Measurements from ENCODE around the gene RTCA.
"Not testable (repeated sequence)": the region's sequence is repeated elsewhere in the genome, so short reads cannot be mapped to it uniquely, and the experiment has no call there.

Gene RTCA

DNA sequence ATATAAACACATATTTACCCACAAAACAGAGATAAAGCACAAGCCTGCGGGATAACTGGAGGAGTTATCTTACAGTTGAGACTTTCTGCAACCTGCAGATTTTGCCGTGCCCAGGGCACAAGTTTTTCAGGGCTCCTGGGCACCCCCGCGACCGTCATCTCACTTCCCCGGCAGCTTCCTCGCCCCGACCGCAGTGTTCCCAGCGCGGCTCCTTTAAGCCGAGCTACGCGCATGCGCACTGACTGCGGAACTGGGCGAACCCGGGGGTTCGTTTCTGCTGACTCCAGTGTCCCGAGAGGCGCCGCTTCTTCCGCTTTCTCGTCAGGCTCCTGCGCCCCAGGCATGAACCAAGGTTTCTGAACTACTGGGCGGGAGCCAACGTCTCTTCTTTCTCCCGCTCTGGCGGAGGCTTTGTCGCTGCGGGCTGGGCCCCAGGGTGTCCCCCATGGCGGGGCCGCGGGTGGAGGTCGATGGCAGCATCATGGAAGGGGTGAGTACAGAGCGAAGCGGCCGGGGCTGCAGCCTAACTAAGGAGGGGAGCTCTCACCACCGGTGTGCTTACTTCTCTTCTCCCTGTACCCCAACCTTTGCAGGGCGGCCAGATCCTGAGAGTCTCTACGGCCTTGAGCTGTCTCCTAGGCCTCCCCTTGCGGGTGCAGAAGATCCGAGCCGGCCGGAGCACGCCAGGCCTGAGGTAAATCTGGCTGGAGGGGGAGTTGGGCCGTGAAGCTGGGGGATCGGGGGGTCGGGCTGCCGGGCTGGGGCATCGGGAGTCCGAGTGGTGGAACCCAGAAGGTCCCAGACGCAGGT lies at the start of gene RTCA:
RTCA (plus strand) TSS at position 286 of the 810 bp plus-strand sequence; CDS start at position 446, 160 bp downstream.
- DNase-seq (ENCODE audit: low spot score): peak; percentile 95

DNA sequence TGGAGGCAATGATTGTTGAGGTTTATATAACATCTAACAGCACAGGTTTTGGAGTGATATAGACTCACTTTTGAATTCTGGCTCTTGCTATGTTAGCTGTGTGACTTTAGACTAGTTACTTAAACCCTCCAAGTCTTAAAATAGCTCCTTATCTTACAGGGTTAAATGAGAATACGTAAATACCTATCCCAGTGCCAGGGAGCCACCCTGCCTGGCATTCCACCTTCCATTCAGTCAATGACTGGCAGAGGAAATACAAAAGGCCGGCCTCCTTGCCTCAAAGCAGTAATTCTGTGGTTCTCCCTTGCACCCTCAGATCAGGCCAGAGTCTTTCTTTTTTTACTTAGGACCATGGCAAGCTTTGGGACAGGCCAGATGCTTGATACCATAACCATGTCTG lies 48.2 kb upstream of the RTCA start:
- DNase-seq (ENCODE audit: low spot score): no peak

GRCh38 chr1:100219457-100219856 lies 46.6 kb upstream of the RTCA start:
- DNase-seq (ENCODE audit: low spot score): no peak

DNA sequence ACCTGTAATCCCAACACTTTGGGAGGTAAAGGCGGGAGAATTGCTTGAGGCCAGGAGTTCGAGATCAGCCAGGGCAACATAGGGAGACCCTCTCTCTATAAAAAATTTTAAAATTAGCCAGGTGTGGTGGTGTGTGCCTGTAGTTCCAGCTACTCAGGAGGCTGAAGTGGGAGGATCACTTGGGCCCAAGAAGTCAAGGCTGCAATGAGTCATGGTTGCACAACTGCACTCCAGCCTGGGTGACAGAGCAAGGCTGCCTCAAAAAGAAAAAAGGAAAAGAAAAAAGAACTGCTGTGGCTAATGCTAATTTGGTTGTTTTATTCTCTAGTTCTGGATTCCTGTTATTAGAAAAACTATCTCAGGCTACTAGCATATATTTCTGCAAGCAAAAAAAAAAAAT lies 46.1 kb upstream of the RTCA start:
- DNase-seq (ENCODE audit: low spot score): no peak

DNA sequence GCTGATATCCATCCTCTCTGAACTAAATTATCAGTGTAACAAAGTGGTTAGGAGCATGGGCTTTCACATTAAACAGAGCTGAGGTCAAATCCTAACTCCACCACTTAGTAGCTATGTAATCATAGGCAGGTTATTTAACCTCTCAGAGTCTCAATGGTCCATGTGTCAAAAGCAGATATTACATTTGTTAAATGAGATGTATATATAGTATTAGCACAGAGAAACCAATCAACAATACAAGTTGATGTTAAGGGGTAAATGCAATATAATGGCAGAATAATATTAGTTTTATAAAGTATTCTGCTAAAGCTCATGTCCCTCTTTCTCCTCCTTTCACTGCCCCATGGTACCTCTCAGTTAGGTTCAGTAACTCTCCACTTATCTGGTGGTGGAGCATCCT lies 43.6 kb upstream of the RTCA start:
- DNase-seq (ENCODE audit: low spot score): no peak

GRCh38 chr1:100229681-100230443 lies 36.2 kb upstream of the RTCA start:
- no peak for DNase-seq (ENCODE audit: low spot score)

- DNase-seq (ENCODE audit: low spot score): no peak
Measured at GRCh38 chr1:100230765-100231164, 35.3 kb upstream of the RTCA start.

GRCh38 chr1:100231721-100232120 lies 34.3 kb upstream of the RTCA start:
- DNase-seq (ENCODE audit: low spot score): no peak

DNA sequence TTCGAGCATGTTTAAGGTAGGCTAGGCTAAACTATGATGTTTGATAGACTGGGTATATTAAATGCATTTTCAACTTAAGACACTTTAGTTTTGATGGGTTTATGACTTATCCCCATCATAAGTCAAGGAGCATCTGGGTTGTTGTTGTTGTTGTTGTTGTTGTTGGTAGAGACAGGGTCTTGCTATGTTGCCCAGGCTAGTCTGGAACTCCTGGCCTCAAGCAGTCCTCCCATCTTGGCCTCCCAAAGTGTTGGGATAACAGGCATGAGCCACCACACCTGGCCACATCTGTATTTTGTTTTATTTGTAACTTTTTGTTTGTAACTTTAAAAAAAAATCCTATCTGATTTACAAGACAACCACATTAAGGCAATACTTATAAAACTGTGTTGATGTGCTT lies 33.9 kb upstream of the RTCA start:
- no peak for DNase-seq (ENCODE audit: low spot score)

DNA sequence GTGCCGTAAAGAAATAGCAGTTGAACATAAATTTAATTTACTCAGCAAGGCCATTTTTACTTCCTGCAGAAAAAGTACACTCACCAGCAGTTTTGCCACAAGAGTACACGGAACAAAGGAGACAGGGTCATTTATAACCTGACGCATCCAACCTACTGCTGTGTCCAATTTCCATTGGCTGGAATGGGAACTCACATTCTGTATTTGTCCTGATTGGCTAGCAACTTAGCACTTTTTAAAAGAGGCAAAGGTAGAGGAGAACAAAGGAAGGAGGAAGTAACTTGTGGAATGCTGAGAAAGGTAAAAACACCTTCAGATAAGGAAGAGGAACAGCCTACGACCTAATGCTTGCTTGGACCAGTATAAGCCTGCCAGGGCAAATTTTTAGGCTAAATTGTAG lies 32.5 kb upstream of the RTCA start:
- DNase-seq (ENCODE audit: low spot score): not testable (repeated sequence)

DNA sequence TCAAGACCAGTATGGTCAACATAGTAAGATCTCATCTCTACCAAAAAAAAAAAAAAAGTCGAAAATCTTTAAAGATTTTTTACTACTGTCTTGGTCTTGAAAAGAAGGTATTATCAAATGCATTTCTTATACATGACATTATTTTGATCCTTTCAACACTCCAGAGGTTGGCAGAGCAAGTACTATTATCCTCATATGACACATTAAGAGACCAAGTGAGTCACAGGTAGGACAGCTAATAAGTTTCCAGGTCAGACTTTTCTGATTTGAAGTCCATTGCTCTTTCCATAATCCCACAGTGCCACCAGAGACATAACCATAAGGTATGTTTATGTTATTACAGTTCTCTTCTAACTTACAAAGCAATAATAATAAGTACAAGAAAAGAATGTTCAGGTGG lies 31.6 kb upstream of the RTCA start:
- no peak for DNase-seq (ENCODE audit: low spot score)

- no peak for DNase-seq (ENCODE audit: low spot score)
Measured at GRCh38 chr1:100237091-100237490, 28.9 kb upstream of the RTCA start.

GRCh38 chr1:100239961-100240360 lies 26.1 kb upstream of the RTCA start:
- DNase-seq (ENCODE audit: low spot score): no peak

GRCh38 chr1:100240631-100241030 lies 25.4 kb upstream of the RTCA start:
- DNase-seq (ENCODE audit: low spot score): no peak

GRCh38 chr1:100246738-100247137 lies 19.3 kb upstream of the RTCA start:
- DNase-seq (ENCODE audit: low spot score): no peak

DNA sequence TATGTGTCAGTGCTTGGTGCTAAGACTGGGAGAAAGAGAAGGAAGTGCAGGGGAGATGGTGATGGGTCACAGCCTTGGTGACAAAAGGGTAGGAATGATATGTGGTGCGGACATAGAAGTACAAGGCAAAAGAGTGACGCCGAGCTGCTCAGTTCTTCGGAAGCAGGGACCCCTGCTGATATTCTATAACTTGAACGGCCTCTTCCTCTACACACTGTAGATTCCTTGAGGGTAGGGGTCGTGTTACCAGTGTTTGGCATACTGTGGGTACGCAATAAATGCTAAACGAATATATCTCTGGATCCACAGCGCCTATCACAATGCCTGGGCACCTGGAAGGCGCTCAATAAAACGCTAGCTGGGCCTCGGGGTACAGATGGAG lies 16.9 kb upstream of the RTCA start:
- peak; percentile 16 for DNase-seq (ENCODE audit: low spot score)

GRCh38 chr1:100249537-100250257 lies 16.3 kb upstream of the RTCA start, which contains the start of gene DBT:
TSS of gene DBT (minus strand) at chr1:100249834. CDS start at chr1:100249820, 14 bp downstream.
- peak; percentile 90 for DNase-seq (ENCODE audit: low spot score)

DNA sequence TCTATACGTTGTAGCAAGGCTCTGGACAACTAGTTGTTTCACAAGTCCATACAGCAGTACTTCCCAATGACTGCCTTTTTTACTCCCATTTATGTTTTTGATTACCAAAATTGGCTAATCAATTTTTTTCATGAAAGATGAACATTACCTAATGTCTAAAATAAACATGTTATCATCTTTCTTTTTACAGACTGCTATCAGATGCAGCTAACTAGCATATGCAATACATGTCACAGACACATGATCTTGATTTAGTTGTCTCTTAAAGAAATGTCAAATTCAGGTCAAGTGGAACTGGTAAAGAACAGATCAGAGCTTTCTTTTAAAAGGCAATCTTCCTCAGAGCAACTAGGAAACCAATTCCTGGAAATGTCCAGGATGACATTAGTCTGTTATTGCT lies 15.8 kb upstream of the RTCA start:
- DNase-seq (ENCODE audit: low spot score): no peak

GRCh38 chr1:100250807-100251206 lies 15.2 kb upstream of the RTCA start:
- no peak for DNase-seq (ENCODE audit: low spot score)

GRCh38 chr1:100252901-100253300 lies 13.1 kb upstream of the RTCA start:
- no peak for DNase-seq (ENCODE audit: low spot score)

- DNase-seq (ENCODE audit: low spot score): no peak
Measured at GRCh38 chr1:100253552-100253951, 12.5 kb upstream of the RTCA start.

- DNase-seq (ENCODE audit: low spot score): not testable (repeated sequence)
Measured at GRCh38 chr1:100256273-100256672, 9.7 kb upstream of the RTCA start.

GRCh38 chr1:100258427-100258826 lies 7.6 kb upstream of the RTCA start:
- not testable (repeated sequence) for DNase-seq (ENCODE audit: low spot score)
